Fibroblast of lung (primary cell): ENCODE measurements around the gene TRIM44. TPM values are rescaled to one million over a fixed set of nuclear protein-coding genes. Genes with fewer than 3 reads are reported as not detected.
"Not testable (repeated sequence)": the region's sequence is repeated elsewhere in the genome, so short reads cannot be mapped to it uniquely, and the experiment has no call there.

ENCODE experiments used
- DNase-seq, 2 donors: peaks; one replicate each; pipeline versions ENCODE4 v3.0.0 to v3.0.0-alpha.2; 2010; ENCODE audit warnings: low read depth in 2 of 2
- H2AFZ ChIP-seq: 2 replicates; pipeline ENCODE4 v1.5.1; 2012; ENCODE audit warnings: low read length, control low read depth, inconsistent platforms
- H3K27ac ChIP-seq: 2 replicates; pipeline ENCODE4 v1.5.1; 2011; ENCODE audit warnings: low read length, control low read depth; ENCODE audit not compliant: insufficient read depth
- H3K27me3 ChIP-seq: 2 replicates; pipeline ENCODE4 v1.5.1; 2011; ENCODE audit warnings: mild to moderate bottlenecking, low read length; ENCODE audit not compliant: control insufficient read depth, insufficient read depth
- H3K36me3 ChIP-seq: 2 replicates; pipeline ENCODE4 v1.5.1; 2011; ENCODE audit warnings: low read length; ENCODE audit not compliant: control insufficient read depth, insufficient read depth
- H3K4me1 ChIP-seq: 2 replicates; pipeline ENCODE4 v1.5.1; 2011; ENCODE audit warnings: low read length; ENCODE audit not compliant: control insufficient read depth, insufficient read depth; ENCODE audit errors: extremely low read depth
- H3K4me2 ChIP-seq: 2 replicates; pipeline ENCODE4 v1.5.1; 2011; ENCODE audit warnings: low read length, control low read depth; ENCODE audit not compliant: insufficient read depth; ENCODE audit errors: extremely low read depth
- H3K4me3 ChIP-seq, 4 experiments: fragments of 200-600 bp in 1 of 4; sonication (generic) in 1 of 4; replicated peaks in 1 of 4; 2 replicates each; pipeline ENCODE4 v1.5.1; 2011 to 2016; ENCODE audit warnings: low read length in 4 of 4, low read depth in 3 of 4, mild to moderate bottlenecking in 3 of 4, control low read depth in 2 of 4, inconsistent platforms in 1 of 4, mixed read lengths in 1 of 4; ENCODE audit not compliant: insufficient read depth in 1 of 4; ENCODE audit errors: control extremely low read depth in 1 of 4
- H3K79me2 ChIP-seq: 2 replicates; pipeline ENCODE4 v1.5.1; 2012; ENCODE audit warnings: mild to moderate bottlenecking, low read length, inconsistent platforms; ENCODE audit not compliant: control insufficient read depth, insufficient read depth
- H3K9ac ChIP-seq: 2 replicates; pipeline ENCODE4 v1.5.1; 2011; ENCODE audit warnings: mild to moderate bottlenecking, low read length, control low read depth; ENCODE audit not compliant: insufficient read depth
- H3K9me3 ChIP-seq: 2 replicates; pipeline ENCODE4 v1.5.1; 2012; ENCODE audit warnings: low read depth, low read length; ENCODE audit not compliant: control insufficient read depth, insufficient read depth
- H4K20me1 ChIP-seq: 2 replicates; pipeline ENCODE4 v1.5.1; 2011; ENCODE audit warnings: low read length; ENCODE audit not compliant: control insufficient read depth, insufficient read depth; ENCODE audit errors: extremely low read depth
- CTCF ChIP-seq, 2 donors: IDR thresholded peaks in 1 of 2; conservative IDR thresholded peaks in 1 of 2; 1 replicate in 1 of 2; 2 replicates in 1 of 2; pipeline ENCODE4 v1.5.1; 2011 to 2012; ENCODE audit warnings: low read length in 2 of 2, control low read depth in 1 of 2, inconsistent platforms in 1 of 2, low read depth in 1 of 2, mild to moderate bottlenecking in 1 of 2
- EZH2 ChIP-seq: IDR thresholded peaks from 2 replicates; pipeline ENCODE4 v1.5.1; 2012; ENCODE audit warnings: low read length, control low read depth, mild to moderate bottlenecking; ENCODE audit errors: missing control alignments
- polyA plus RNA-seq, 2 donors: library from polyadenylated mRNA; depleted of rRNA in 1 of 2; stranded (reverse) in 1 of 2; unstranded in 1 of 2; fragments of >200 nt; gene quantifications; 2 replicates each; pipeline ENCODE4 v1.2.1, GENCODE V29; 2011 to 2012; ENCODE audit warnings: missing spikeins in 1 of 2
- total RNA-seq: library from RNA; depleted of rRNA; stranded (reverse); fragments of >200 nt; gene quantifications from 2 replicates; pipeline ENCODE4 v1.2.1, GENCODE V29; 2014

The TRIM44 gene
- total and polyA plus RNA-seq, 2 donors (not counting 1 experiment from before 2014, with no cell fraction given), result 10.4 to 78.3 TPM

GRCh38 chr11:35650467-35650866 lies 12.1 kb upstream of the TRIM44 start:
- no peak for TF ChIP-seq EZH2
- no peak for TF ChIP-seq CTCF (conservative IDR thresholded peaks at IDR 0.05 in 1 of 2, IDR thresholded peaks at IDR 0.05 in 1 of 2; ENCODE audit: low read depth in 1 of 2, low read length in 2 of 2)
- Histone ChIP-seq H4K20me1 (no peaks in the 10 kb centered on the region), H3K9me3 (no peaks in the 10 kb centered on the region), H3K4me3 (no peak overlapping the region), H3K79me2 (no peaks in the 10 kb centered on the region), H3K4me1 (no peaks in the 10 kb centered on the region), H3K9ac (no peak overlapping the region), H3K27ac (no peak overlapping the region), H2AFZ (no peak overlapping the region), H3K4me2 (no peak overlapping the region), H3K27me3 (no peaks in the 10 kb centered on the region), H3K36me3 (no peaks in the 10 kb centered on the region)
- DNase-seq, result no peak

- no peak for DNase-seq
- H3K27me3 ChIP-seq, result no peaks in the 10 kb centered on the region
- no peaks in the 10 kb centered on the region for H3K9me3 ChIP-seq
- no peaks in the 10 kb centered on the region for H3K4me1 ChIP-seq
- no peaks in the 10 kb centered on the region for H4K20me1 ChIP-seq
- no peak overlapping the region for H3K27ac ChIP-seq
- no peak overlapping the region for H3K9ac ChIP-seq
- H3K4me2 ChIP-seq, result no peak overlapping the region
- H3K79me2 ChIP-seq, result no peaks in the 10 kb centered on the region
- TF ChIP-seq EZH2 (no peak), CTCF (conservative IDR thresholded peaks at IDR 0.05 in 1 of 2, IDR thresholded peaks at IDR 0.05 in 1 of 2; ENCODE audit: low read depth in 1 of 2, low read length in 2 of 2) (no peak)
- no peaks in the 10 kb centered on the region for H3K36me3 ChIP-seq
- no peak overlapping the region for H2AFZ ChIP-seq
- H3K4me3 ChIP-seq, result no peak overlapping the region
Measured at GRCh38 chr11:35651263-35651662, 11.3 kb upstream of the TRIM44 start.

GRCh38 chr11:35652786-35653185 lies 9.8 kb upstream of the TRIM44 start:
- H3K4me1 ChIP-seq, H4K20me1 ChIP-seq, H3K9ac ChIP-seq, H2AFZ ChIP-seq, H3K9me3 ChIP-seq, H3K27me3 ChIP-seq, H3K36me3 ChIP-seq, DNase-seq, H3K4me2 ChIP-seq, H3K79me2 ChIP-seq, H3K4me3 ChIP-seq, H3K27ac ChIP-seq: not testable (repeated sequence)

- H3K9me3 ChIP-seq, result no peaks in the 10 kb centered on the region
- no peak overlapping the region for H2AFZ ChIP-seq
- H4K20me1 ChIP-seq, result no peaks in the 10 kb centered on the region
- no peak overlapping the region for H3K27ac ChIP-seq
- no peaks in the 10 kb centered on the region for H3K36me3 ChIP-seq
- peak in 1 of 2 donors; percentile 24 for DNase-seq
- H3K4me3 ChIP-seq, result no peak overlapping the region
- H3K4me2 ChIP-seq, result no peak overlapping the region
- TF ChIP-seq EZH2 (no peak), CTCF (conservative IDR thresholded peaks at IDR 0.05 in 1 of 2, IDR thresholded peaks at IDR 0.05 in 1 of 2; ENCODE audit: low read depth in 1 of 2, low read length in 2 of 2) (no peak)
- H3K4me1 ChIP-seq, result no peaks in the 10 kb centered on the region
- H3K79me2 ChIP-seq, result no peaks in the 10 kb centered on the region
- H3K9ac ChIP-seq, result no peak overlapping the region
- no peaks in the 10 kb centered on the region for H3K27me3 ChIP-seq
Measured at GRCh38 chr11:35654711-35655110, 7.9 kb upstream of the TRIM44 start.
